B cell (primary cell): Measurements from ENCODE around the gene TEX26. TPM values are rescaled to one million over a fixed set of nuclear protein-coding genes. Genes with fewer than 3 reads are reported as not detected.

Experiments used
- ATAC-seq: fragments of 200-7000 bp; cut with Tn5 transposase; one replicate; pipeline ENCODE4 v1.10.0; 2021; ENCODE audit warnings: low read depth, mild to moderate bottlenecking, moderate number of reproducible peaks, moderate library complexity
- CTCF ChIA-PET: fragments of 350-600 bp; sonication (Branson Sonifier 250); formaldehyde crosslinking; loops from one replicate; lab custom pipeline; 2021; ENCODE audit warnings: antibody characterized with exemption, inconsistent platforms; lab: Charles Lee
- POLR2A ChIA-PET: fragments of 350-600 bp; sonication (Branson Sonifier 250); formaldehyde crosslinking; loops from one replicate; lab custom pipeline; 2021; ENCODE audit warnings: antibody characterized with exemption; lab: Charles Lee
- DNase-seq: peaks from one replicate; pipeline ENCODE4 v3.0.0; 2013
- H2AFZ ChIP-seq: 2 replicates; pipeline ENCODE4 v1.6.1; 2012; ENCODE audit warnings: mild to moderate bottlenecking, low read depth, low read length; ENCODE audit not compliant: insufficient read depth, poor library complexity, severe bottlenecking
- H3K27ac ChIP-seq, 2 donors: 1 replicate in 1 of 2; 2 replicates in 1 of 2; pipeline ENCODE4 v1.5.1; 2012 to 2013; ENCODE audit warnings: low read length in 2 of 2, mild to moderate bottlenecking in 2 of 2, moderate library complexity in 1 of 2
- H3K27me3 ChIP-seq, 4 experiments: fragments of 200-600 bp in 1 of 4; sonication (generic) in 1 of 4; replicated peaks in 1 of 4; 1 replicate in 2 of 4; 2 replicates in 2 of 4; pipeline versions ENCODE4 v1.6.1 to v1.7.0; 2013 to 2016; ENCODE audit warnings: low read length in 3 of 4, mild to moderate bottlenecking in 2 of 4, mixed read lengths in 1 of 4, moderate library complexity in 1 of 4; ENCODE audit not compliant: insufficient read depth in 4 of 4, control insufficient read depth in 3 of 4; ENCODE audit errors: control extremely low read depth in 1 of 4
- H3K36me3 ChIP-seq, 2 experiments: replicated peaks in 1 of 2; 1 replicate in 1 of 2; 2 replicates in 1 of 2; pipeline versions ENCODE4 v1.6.1 to v1.7.1; 2013; ENCODE audit warnings: low read length in 1 of 2; ENCODE audit not compliant: insufficient read depth in 2 of 2, control insufficient read depth in 1 of 2; ENCODE audit errors: control extremely low read depth in 1 of 2, extremely low read depth in 1 of 2
- H3K4me1 ChIP-seq, 2 donors: fragments of 200-600 bp in 1 of 2; sonication (generic) in 1 of 2; 1 replicate in 1 of 2; 2 replicates in 1 of 2; pipeline versions ENCODE4 v1.5.1 to v1.6.1; 2013 to 2017; ENCODE audit warnings: low read length in 2 of 2; ENCODE audit not compliant: control insufficient read depth in 2 of 2, insufficient read depth in 2 of 2
- H3K4me2 ChIP-seq: replicated peaks from 2 replicates; pipeline ENCODE3; 2012; ENCODE audit warnings: mild to moderate bottlenecking, low read depth, low read length; ENCODE audit not compliant: poor library complexity, severe bottlenecking
- H3K4me3 ChIP-seq, 5 experiments: fragments of 200-600 bp in 1 of 5; sonication (generic) in 1 of 5; 1 replicate in 3 of 5; 2 replicates in 2 of 5; pipeline versions ENCODE4 v1.5.1 to v1.7.0; 2011 to 2016; ENCODE audit warnings: low read length in 4 of 5, mild to moderate bottlenecking in 4 of 5, low read depth in 2 of 5, control low read depth in 1 of 5, moderate library complexity in 1 of 5; ENCODE audit not compliant: insufficient read depth in 1 of 5; ENCODE audit errors: control extremely low read depth in 1 of 5, extremely low read depth in 1 of 5
- H3K79me2 ChIP-seq: fragments of 200-600 bp; sonication (generic); one replicate; pipeline ENCODE4 v1.6.0; 2016; ENCODE audit warnings: low read length; ENCODE audit not compliant: control insufficient read depth, insufficient read depth
- H3K9ac ChIP-seq: fragments of 200-600 bp; sonication (generic); 2 replicates; pipeline ENCODE4 v1.6.1; 2017; ENCODE audit warnings: mild to moderate bottlenecking, low read length, moderate library complexity
- H3K9me3 ChIP-seq, 3 donors: one replicate each; pipeline versions ENCODE4 v1.6.1 to v1.7.1; 2013; ENCODE audit warnings: low read length in 2 of 3; ENCODE audit not compliant: control insufficient read depth in 2 of 3, insufficient read depth in 1 of 3; ENCODE audit errors: control extremely low read depth in 1 of 3
- H4K20me1 ChIP-seq: 2 replicates; pipeline ENCODE4 v1.6.0; 2012; ENCODE audit warnings: mild to moderate bottlenecking, low read length; ENCODE audit not compliant: insufficient read depth, control insufficient read depth, poor library complexity, severe bottlenecking
- H3K27ac Mint-ChIP-seq: one replicate; pipeline ENCODE4 v1.8.0; 2021; ENCODE audit warnings: mixed read lengths
- H3K27me3 Mint-ChIP-seq: one replicate; pipeline ENCODE4 v1.8.0; 2021; ENCODE audit warnings: mixed read lengths
- H3K4me1 Mint-ChIP-seq: one replicate; pipeline ENCODE4 v1.8.0; 2021; ENCODE audit warnings: mixed read lengths
- H3K4me3 Mint-ChIP-seq: one replicate; pipeline ENCODE4 v1.8.0; 2021; ENCODE audit warnings: mixed read lengths
- H3K9me3 Mint-ChIP-seq: one replicate; pipeline ENCODE4 v1.8.0; 2022; ENCODE audit warnings: mixed read lengths; ENCODE audit not compliant: insufficient read depth
- EZH2 ChIP-seq: IDR thresholded peaks from 2 replicates; pipeline ENCODE4 v1.6.1; 2012; ENCODE audit warnings: borderline replicate concordance, low read depth, mild to moderate bottlenecking, moderate library complexity, low read length; ENCODE audit not compliant: insufficient read depth, poor library complexity, severe bottlenecking
- WGBS: methylation state at CpG from one replicate; pipeline ENCODE4 v1.1.5; 2013; ENCODE audit warnings: missing lambda C conversion rate; ENCODE audit not compliant: insufficient coverage; 5-methylcytosine and 5-hydroxymethylcytosine counted together
- intact Hi-C: fragments of 100-400 bp; cut with micrococcal nuclease; formaldehyde crosslinking; loops from one replicate; pipeline ENCODE4 v1.10.0; 2022
- polyA plus RNA-seq: library from polyadenylated mRNA; depleted of rRNA; stranded (reverse); fragments of >200 nt; gene quantifications from 2 replicates; pipeline ENCODE4 v1.2.3, GENCODE V29; 2012
- total RNA-seq, 2 donors: library from RNA; stranded (reverse); fragments of 120-200 nt in 1 of 2; gene quantifications; 1 replicate in 1 of 2; 2 replicates in 1 of 2; pipeline versions ENCODE4 v1.2.3 to v1.2.4, GENCODE V29; 2013 to 2022
- TF ChIP-seq, protein P1 (sequence below): fragments of 200-600 bp; IDR thresholded peaks from one replicate; pipeline ENCODE4 v1.8.0; 2022; ENCODE audit warnings: antibody characterized with exemption, mild to moderate bottlenecking

TEX26 gene
- total and polyA plus RNA-seq, 2 donors (not counting 1 experiment from before 2014, with no cell fraction given) = not detected

DNA sequence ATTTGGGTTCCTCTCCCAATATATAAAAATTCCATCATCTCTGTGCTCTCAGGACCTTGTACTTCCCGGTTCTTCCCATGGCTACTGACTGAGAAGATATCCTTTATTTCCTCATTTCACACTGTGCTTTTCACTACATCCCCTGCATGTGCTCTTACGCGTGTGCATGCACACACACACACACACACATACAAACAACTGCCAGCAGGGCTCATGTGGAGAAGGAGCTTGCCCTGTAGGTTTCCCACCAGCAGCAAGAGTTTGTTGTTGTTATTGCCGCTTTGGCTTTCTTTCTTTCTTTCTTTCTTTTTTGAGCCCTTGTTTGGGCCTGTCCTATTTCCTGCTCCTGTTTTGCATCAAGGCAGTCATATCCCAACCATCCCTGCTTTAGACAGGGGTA lies 43.6 kb downstream of the TEX26 start:
- Mint-ChIP-seq H3K27ac (no peak overlapping the region), H3K27me3 (peaks cover 41% of the 10 kb centered on the region), H3K4me3 (no peak overlapping the region), H3K9me3 (no peaks in the 10 kb centered on the region), H3K4me1 (no peaks in the 10 kb centered on the region)
- no peaks in the 10 kb centered on the region for H3K36me3 ChIP-seq
- whole genome bisulfite sequencing = 86% methylated on average over 1 of the region's 4 CpGs
- ChIA-PET CTCF (interaction anchor here (1.1 kb wide), 1 partner anchor 73 kb away, joined by 4 read pairs; no protein-coding TSS in a partner anchor), POLR2A (no interaction called here)
- H3K4me2 ChIP-seq = no peak overlapping the region
- H3K9me3 ChIP-seq = peaks cover 0 to 3% (median 0%) of the 10 kb centered on the region in 3 donors
- no peak for DNase-seq
- H3K79me2 ChIP-seq = no peaks in the 10 kb centered on the region
- no peaks in the 10 kb centered on the region for H4K20me1 ChIP-seq
- no peak overlapping the region for H2AFZ ChIP-seq
- TF ChIP-seq, protein P1, sequence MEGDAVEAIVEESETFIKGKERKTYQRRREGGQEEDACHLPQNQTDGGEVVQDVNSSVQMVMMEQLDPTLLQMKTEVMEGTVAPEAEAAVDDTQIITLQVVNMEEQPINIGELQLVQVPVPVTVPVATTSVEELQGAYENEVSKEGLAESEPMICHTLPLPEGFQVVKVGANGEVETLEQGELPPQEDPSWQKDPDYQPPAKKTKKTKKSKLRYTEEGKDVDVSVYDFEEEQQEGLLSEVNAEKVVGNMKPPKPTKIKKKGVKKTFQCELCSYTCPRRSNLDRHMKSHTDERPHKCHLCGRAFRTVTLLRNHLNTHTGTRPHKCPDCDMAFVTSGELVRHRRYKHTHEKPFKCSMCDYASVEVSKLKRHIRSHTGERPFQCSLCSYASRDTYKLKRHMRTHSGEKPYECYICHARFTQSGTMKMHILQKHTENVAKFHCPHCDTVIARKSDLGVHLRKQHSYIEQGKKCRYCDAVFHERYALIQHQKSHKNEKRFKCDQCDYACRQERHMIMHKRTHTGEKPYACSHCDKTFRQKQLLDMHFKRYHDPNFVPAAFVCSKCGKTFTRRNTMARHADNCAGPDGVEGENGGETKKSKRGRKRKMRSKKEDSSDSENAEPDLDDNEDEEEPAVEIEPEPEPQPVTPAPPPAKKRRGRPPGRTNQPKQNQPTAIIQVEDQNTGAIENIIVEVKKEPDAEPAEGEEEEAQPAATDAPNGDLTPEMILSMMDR = no peak
- TF ChIP-seq EZH2 = no peak
- peaks cover 0 to 9% (median 1%) of the 10 kb centered on the region in 4 experiments for H3K27me3 ChIP-seq
- H3K27ac ChIP-seq = no peak overlapping the region
- no peak overlapping the region for H3K9ac ChIP-seq
- intact Hi-C loops = no loop called here
- no peak overlapping the region for H3K4me3 ChIP-seq
- ATAC-seq = no peak
- no peaks in the 10 kb centered on the region for H3K4me1 ChIP-seq

GRCh38 chr13:30978981-30979956 lies 46.8 kb downstream of the TEX26 start:
- Mint-ChIP-seq H3K9me3 (no peaks in the 10 kb centered on the region), H3K27me3 (peaks cover 39% of the 10 kb centered on the region), H3K4me3 (no peak overlapping the region), H3K27ac (no peak overlapping the region), H3K4me1 (no peaks in the 10 kb centered on the region)
- ChIA-PET POLR2A (no interaction called here), CTCF (no interaction called here)
- DNase-seq (peak; percentile 15), ATAC-seq (no peak)
- Histone ChIP-seq H3K9ac (no peak overlapping the region), H3K27me3 (peaks cover 0 to 11% (median 1%) of the 10 kb centered on the region in 4 experiments), H3K79me2 (no peaks in the 10 kb centered on the region), H3K27ac (no peak overlapping the region), H2AFZ (no peak overlapping the region), H4K20me1 (no peaks in the 10 kb centered on the region), H3K4me1 (no peaks in the 10 kb centered on the region), H3K4me3 (no peak overlapping the region), H3K4me2 (no peak overlapping the region), H3K9me3 (peaks cover 0 to 3% (median 0%) of the 10 kb centered on the region in 3 donors), H3K36me3 (no peaks in the 10 kb centered on the region)
- WGBS = 58% methylated on average over 14 of the region's 15 CpGs
- intact Hi-C loops = no loop called here
- TF ChIP-seq, protein P1 = peak; percentile 37
- TF ChIP-seq EZH2 = no peak
